GM23338 (cell line): ENCODE data around the gene B3GAT3.

Source experiments
- CREB1 ChIP-seq: fragments of 250-450 bp; sonication (Bioruptor Pico); IDR thresholded peaks from 2 replicates; pipeline ENCODE4 v1.5.0; 2020; ENCODE audit warnings: low read depth, mild to moderate bottlenecking, moderate library complexity
- EZH2 ChIP-seq: fragments of 200-600 bp; sonication (generic); IDR thresholded peaks from one replicate; pipeline ENCODE4 v1.8.0; 2017; ENCODE audit warnings: antibody characterized with exemption, mild to moderate bottlenecking, low read depth; ENCODE audit not compliant: unreplicated experiment
- EZH2phosphoT487 ChIP-seq: fragments of 200-600 bp; sonication (generic); IDR thresholded peaks from one replicate; pipeline ENCODE4 v1.8.1; 2018; ENCODE audit warnings: antibody characterized with exemption; ENCODE audit not compliant: unreplicated experiment
- NANOG ChIP-seq: IDR thresholded peaks from 2 replicates; pipeline ENCODE4 v1.6.1; 2016; ENCODE audit warnings: antibody characterized with exemption, borderline replicate concordance
- POLR2AphosphoS5 ChIP-seq: IDR thresholded peaks from 2 replicates; pipeline ENCODE4 v1.6.1; 2016; ENCODE audit warnings: antibody characterized with exemption, low read depth
- STAT1 ChIP-seq: IDR thresholded peaks from one replicate; pipeline ENCODE4 v1.6.1; 2016; ENCODE audit warnings: antibody characterized with exemption; ENCODE audit not compliant: unreplicated experiment
- ZNF114 ChIP-seq: fragments of 250-450 bp; sonication (Bioruptor Pico); IDR thresholded peaks from 2 replicates; pipeline ENCODE4 v1.5.0; 2020; ENCODE audit warnings: mild to moderate bottlenecking, moderate library complexity
- ZNF331 ChIP-seq: fragments of 250-450 bp; sonication (Bioruptor Pico); IDR thresholded peaks from 2 replicates; pipeline ENCODE4 v1.5.0; 2020; ENCODE audit warnings: low read depth, mild to moderate bottlenecking, moderate library complexity
- TF ChIP-seq, protein P1 (sequence below), 2 experiments: fragments of 200-600 bp in 1 of 2; sonication (generic) in 1 of 2; conservative IDR thresholded peaks; 2 replicates each; pipeline versions ENCODE4 v1.5.1 to v1.6.1; 2016 to 2017; ENCODE audit warnings: antibody characterized with exemption in 2 of 2, low read depth in 2 of 2, mild to moderate bottlenecking in 2 of 2, moderate library complexity in 1 of 2
- TF ChIP-seq, protein P2 (sequence below): IDR thresholded peaks from 2 replicates; pipeline ENCODE4 v1.6.1; 2016; ENCODE audit warnings: antibody characterized with exemption
- TF ChIP-seq, protein P3 (sequence below): IDR thresholded peaks from one replicate; pipeline ENCODE4 v1.6.1; 2018; ENCODE audit warnings: antibody characterized with exemption; ENCODE audit not compliant: unreplicated experiment
- TF ChIP-seq, protein P4 (sequence below): fragments of 250-450 bp; sonication (Bioruptor Pico); IDR thresholded peaks from 2 replicates; pipeline ENCODE4 v1.5.0; 2020; ENCODE audit warnings: mild to moderate bottlenecking, moderate library complexity

DNA sequence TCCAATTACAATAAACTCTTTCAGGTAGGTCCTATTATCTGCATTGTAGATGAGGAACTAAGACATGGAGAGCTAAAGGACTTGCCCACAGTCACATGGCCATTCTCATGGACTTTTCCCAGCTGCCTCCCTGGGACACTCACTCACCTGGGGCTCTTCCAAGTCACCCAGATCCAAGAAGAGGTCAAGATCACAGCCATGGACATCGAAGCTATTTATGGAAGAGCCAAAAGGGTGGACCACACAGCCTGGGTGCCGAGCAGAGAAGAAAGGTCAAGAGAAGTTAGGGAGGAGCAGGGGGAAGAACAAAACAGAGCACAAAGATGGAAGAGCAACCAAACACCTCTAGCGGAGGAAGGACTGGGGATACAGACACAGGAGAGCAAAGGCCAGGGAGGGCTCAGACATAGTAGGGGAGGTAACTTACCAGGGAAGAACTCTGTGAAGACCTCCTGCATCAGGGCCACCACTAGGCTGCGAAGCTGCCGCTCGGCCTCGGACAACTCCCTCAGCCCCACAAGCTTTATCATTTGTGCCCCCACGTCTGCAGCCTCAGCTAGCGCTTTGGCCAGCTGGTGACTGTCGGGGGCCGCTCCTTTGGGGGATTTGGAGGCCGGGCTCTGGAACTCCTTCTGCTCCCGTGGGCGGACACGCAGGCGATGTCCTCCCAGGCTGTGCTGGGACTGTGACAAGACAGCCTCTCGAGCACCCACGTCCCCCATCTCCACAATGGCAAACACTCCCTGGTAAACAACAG lies 40.6 kb downstream of the B3GAT3 start:
- TF ChIP-seq, protein P1, sequence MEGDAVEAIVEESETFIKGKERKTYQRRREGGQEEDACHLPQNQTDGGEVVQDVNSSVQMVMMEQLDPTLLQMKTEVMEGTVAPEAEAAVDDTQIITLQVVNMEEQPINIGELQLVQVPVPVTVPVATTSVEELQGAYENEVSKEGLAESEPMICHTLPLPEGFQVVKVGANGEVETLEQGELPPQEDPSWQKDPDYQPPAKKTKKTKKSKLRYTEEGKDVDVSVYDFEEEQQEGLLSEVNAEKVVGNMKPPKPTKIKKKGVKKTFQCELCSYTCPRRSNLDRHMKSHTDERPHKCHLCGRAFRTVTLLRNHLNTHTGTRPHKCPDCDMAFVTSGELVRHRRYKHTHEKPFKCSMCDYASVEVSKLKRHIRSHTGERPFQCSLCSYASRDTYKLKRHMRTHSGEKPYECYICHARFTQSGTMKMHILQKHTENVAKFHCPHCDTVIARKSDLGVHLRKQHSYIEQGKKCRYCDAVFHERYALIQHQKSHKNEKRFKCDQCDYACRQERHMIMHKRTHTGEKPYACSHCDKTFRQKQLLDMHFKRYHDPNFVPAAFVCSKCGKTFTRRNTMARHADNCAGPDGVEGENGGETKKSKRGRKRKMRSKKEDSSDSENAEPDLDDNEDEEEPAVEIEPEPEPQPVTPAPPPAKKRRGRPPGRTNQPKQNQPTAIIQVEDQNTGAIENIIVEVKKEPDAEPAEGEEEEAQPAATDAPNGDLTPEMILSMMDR (conservative IDR thresholded peaks at IDR 0.05; ENCODE audit: low read depth in 2 of 2), result no peak
- no peak for TF ChIP-seq POLR2AphosphoS5
- no peak for TF ChIP-seq EZH2phosphoT487
- TF ChIP-seq, protein P2, sequence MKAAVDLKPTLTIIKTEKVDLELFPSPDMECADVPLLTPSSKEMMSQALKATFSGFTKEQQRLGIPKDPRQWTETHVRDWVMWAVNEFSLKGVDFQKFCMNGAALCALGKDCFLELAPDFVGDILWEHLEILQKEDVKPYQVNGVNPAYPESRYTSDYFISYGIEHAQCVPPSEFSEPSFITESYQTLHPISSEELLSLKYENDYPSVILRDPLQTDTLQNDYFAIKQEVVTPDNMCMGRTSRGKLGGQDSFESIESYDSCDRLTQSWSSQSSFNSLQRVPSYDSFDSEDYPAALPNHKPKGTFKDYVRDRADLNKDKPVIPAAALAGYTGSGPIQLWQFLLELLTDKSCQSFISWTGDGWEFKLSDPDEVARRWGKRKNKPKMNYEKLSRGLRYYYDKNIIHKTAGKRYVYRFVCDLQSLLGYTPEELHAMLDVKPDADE, result no peak
- TF ChIP-seq EZH2, result no peak
- no peak for TF ChIP-seq NANOG
- no peak for TF ChIP-seq CREB1
- TF ChIP-seq, protein P3, sequence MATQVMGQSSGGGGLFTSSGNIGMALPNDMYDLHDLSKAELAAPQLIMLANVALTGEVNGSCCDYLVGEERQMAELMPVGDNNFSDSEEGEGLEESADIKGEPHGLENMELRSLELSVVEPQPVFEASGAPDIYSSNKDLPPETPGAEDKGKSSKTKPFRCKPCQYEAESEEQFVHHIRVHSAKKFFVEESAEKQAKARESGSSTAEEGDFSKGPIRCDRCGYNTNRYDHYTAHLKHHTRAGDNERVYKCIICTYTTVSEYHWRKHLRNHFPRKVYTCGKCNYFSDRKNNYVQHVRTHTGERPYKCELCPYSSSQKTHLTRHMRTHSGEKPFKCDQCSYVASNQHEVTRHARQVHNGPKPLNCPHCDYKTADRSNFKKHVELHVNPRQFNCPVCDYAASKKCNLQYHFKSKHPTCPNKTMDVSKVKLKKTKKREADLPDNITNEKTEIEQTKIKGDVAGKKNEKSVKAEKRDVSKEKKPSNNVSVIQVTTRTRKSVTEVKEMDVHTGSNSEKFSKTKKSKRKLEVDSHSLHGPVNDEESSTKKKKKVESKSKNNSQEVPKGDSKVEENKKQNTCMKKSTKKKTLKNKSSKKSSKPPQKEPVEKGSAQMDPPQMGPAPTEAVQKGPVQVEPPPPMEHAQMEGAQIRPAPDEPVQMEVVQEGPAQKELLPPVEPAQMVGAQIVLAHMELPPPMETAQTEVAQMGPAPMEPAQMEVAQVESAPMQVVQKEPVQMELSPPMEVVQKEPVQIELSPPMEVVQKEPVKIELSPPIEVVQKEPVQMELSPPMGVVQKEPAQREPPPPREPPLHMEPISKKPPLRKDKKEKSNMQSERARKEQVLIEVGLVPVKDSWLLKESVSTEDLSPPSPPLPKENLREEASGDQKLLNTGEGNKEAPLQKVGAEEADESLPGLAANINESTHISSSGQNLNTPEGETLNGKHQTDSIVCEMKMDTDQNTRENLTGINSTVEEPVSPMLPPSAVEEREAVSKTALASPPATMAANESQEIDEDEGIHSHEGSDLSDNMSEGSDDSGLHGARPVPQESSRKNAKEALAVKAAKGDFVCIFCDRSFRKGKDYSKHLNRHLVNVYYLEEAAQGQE, result no peak
- TF ChIP-seq, protein P4, sequence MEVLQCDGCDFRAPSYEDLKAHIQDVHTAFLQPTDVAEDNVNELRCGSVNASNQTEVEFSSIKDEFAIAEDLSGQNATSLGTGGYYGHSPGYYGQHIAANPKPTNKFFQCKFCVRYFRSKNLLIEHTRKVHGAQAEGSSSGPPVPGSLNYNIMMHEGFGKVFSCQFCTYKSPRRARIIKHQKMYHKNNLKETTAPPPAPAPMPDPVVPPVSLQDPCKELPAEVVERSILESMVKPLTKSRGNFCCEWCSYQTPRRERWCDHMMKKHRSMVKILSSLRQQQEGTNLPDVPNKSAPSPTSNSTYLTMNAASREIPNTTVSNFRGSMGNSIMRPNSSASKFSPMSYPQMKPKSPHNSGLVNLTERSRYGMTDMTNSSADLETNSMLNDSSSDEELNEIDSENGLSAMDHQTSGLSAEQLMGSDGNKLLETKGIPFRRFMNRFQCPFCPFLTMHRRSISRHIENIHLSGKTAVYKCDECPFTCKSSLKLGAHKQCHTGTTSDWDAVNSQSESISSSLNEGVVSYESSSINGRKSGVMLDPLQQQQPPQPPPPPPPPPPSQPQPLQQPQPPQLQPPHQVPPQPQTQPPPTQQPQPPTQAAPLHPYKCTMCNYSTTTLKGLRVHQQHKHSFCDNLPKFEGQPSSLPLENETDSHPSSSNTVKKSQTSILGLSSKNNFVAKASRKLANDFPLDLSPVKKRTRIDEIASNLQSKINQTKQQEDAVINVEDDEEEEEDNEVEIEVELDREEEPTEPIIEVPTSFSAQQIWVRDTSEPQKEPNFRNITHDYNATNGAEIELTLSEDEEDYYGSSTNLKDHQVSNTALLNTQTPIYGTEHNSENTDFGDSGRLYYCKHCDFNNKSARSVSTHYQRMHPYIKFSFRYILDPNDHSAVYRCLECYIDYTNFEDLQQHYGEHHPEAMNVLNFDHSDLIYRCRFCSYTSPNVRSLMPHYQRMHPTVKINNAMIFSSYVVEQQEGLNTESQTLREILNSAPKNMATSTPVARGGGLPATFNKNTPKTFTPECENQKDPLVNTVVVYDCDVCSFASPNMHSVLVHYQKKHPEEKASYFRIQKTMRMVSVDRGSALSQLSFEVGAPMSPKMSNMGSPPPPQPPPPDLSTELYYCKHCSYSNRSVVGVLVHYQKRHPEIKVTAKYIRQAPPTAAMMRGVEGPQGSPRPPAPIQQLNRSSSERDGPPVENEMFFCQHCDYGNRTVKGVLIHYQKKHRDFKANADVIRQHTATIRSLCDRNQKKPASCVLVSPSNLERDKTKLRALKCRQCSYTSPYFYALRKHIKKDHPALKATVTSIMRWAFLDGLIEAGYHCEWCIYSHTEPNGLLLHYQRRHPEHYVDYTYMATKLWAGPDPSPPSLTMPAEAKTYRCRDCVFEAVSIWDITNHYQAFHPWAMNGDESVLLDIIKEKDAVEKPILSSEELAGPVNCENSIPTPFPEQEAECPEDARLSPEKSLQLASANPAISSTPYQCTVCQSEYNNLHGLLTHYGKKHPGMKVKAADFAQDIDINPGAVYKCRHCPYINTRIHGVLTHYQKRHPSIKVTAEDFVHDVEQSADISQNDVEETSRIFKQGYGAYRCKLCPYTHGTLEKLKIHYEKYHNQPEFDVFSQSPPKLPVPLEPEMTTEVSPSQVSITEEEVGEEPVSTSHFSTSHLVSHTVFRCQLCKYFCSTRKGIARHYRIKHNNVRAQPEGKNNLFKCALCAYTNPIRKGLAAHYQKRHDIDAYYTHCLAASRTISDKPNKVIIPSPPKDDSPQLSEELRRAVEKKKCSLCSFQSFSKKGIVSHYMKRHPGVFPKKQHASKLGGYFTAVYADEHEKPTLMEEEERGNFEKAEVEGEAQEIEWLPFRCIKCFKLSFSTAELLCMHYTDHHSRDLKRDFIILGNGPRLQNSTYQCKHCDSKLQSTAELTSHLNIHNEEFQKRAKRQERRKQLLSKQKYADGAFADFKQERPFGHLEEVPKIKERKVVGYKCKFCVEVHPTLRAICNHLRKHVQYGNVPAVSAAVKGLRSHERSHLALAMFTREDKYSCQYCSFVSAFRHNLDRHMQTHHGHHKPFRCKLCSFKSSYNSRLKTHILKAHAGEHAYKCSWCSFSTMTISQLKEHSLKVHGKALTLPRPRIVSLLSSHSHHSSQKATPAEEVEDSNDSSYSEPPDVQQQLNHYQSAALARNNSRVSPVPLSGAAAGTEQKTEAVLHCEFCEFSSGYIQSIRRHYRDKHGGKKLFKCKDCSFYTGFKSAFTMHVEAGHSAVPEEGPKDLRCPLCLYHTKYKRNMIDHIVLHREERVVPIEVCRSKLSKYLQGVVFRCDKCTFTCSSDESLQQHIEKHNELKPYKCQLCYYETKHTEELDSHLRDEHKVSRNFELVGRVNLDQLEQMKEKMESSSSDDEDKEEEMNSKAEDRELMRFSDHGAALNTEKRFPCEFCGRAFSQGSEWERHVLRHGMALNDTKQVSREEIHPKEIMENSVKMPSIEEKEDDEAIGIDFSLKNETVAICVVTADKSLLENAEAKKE (CRISPR knock-in tag), result no peak
- TF ChIP-seq STAT1, result no peak
- no peak for TF ChIP-seq ZNF331 (CRISPR knock-in tag)
- no peak for TF ChIP-seq ZNF114
